ENCODE results near the gene PCNX3.
A peak's percentile ranks its signal among the peaks of the same experiment; 100 is the strongest.

PCNX3 gene

GRCh38 chr11:65599955-65600246 lies 15.7 kb upstream of the PCNX3 start:
- no peaks in the 10 kb centered on the region for H3K36me3 ChIP-seq (ENCODE audit: control insufficient read depth, insufficient read depth, low read length)
- no peak overlapping the region for H2BK15ac ChIP-seq (replicated peaks; ENCODE audit: low read depth)
- no peak overlapping the region for H3K4ac ChIP-seq (ENCODE audit: low read depth, low read length)
- no peak overlapping the region for H2AK5ac ChIP-seq (ENCODE audit: low read length)
- WGBS (ENCODE audit: extremely low coverage, insufficient coverage, low lambda C conversion rate), result no CpG with 5 or more reads among the region's 6 CpGs
- H2BK120ac ChIP-seq (ENCODE audit: low read depth, low read length), result no peak overlapping the region
- H3K4me3 ChIP-seq (ENCODE audit: low read length), result no peak overlapping the region
- no peaks in the 10 kb centered on the region for H3K79me2 ChIP-seq (ENCODE audit: control insufficient read depth, insufficient read depth, low read length)
- H2BK5ac ChIP-seq (ENCODE audit: low read length), result no peak overlapping the region
- no peak overlapping the region for H4K8ac ChIP-seq (ENCODE audit: low read depth, low read length)
- H3K18ac ChIP-seq (ENCODE audit: low read length), result no peak overlapping the region
- H3K4me1 ChIP-seq (ENCODE audit: control insufficient read depth, low read depth, low read length), result no peaks in the 10 kb centered on the region
- H3K23ac ChIP-seq (ENCODE audit: low read length), result no peak overlapping the region
- H3K56ac ChIP-seq (ENCODE audit: low read length), result no peak overlapping the region
- no peaks in the 10 kb centered on the region for H3K27me3 ChIP-seq (ENCODE audit: insufficient read depth, low read length, poor library complexity)
- no peak for DNase-seq
- H3K27ac ChIP-seq (ENCODE audit: low read depth, low read length), result no peak overlapping the region
- H4K5ac ChIP-seq (ENCODE audit: low read length), result no peak overlapping the region
- no peak overlapping the region for H3K4me2 ChIP-seq (ENCODE audit: low read length)
- H3K79me1 ChIP-seq (ENCODE audit: low read length), result no peaks in the 10 kb centered on the region
- no peak overlapping the region for H3K9ac ChIP-seq (ENCODE audit: low read length)

- Histone ChIP-seq H3K36me3 (ENCODE audit: control insufficient read depth, insufficient read depth, low read length) (no peaks in the 10 kb centered on the region), H2BK5ac (ENCODE audit: low read length) (no peak overlapping the region)
These were observed 11.3 kb upstream of the PCNX3 start for GRCh38 chr11:65604258-65604657.

GRCh38 chr11:65606876-65607613 lies 8.5 kb upstream of the PCNX3 start:
- H4K8ac ChIP-seq (ENCODE audit: low read depth, low read length), result no peak overlapping the region
- H3K4me3 ChIP-seq (ENCODE audit: low read length), result no peak overlapping the region
- H3K18ac ChIP-seq (ENCODE audit: low read length), result no peak overlapping the region
- H3K4me2 ChIP-seq (ENCODE audit: low read length), result peak overlapping the region; percentile 67
- peak overlapping the region; percentile 33 for H3K27ac ChIP-seq (ENCODE audit: low read depth, low read length)
- no peaks in the 10 kb centered on the region for H3K27me3 ChIP-seq (ENCODE audit: insufficient read depth, low read length, poor library complexity)
- WGBS (ENCODE audit: extremely low coverage, insufficient coverage, low lambda C conversion rate), result no CpG with 5 or more reads among the region's 67 CpGs
- H3K36me3 ChIP-seq (ENCODE audit: control insufficient read depth, insufficient read depth, low read length), result no peaks in the 10 kb centered on the region
- H3K23ac ChIP-seq (ENCODE audit: low read length), result no peak overlapping the region
- no peak overlapping the region for H2BK15ac ChIP-seq (replicated peaks; ENCODE audit: low read depth)
- H2BK5ac ChIP-seq (ENCODE audit: low read length), result no peak overlapping the region
- no peak overlapping the region for H2AK5ac ChIP-seq (ENCODE audit: low read length)
- peak overlapping the region; percentile 83 for H3K56ac ChIP-seq (ENCODE audit: low read length)
- H3K4me1 ChIP-seq (ENCODE audit: control insufficient read depth, low read depth, low read length), result peaks cover 3% of the 10 kb centered on the region
- H4K5ac ChIP-seq (ENCODE audit: low read length), result no peak overlapping the region
- peaks cover 6% of the 10 kb centered on the region for H3K79me1 ChIP-seq (ENCODE audit: low read length)
- H3K4ac ChIP-seq (ENCODE audit: low read depth, low read length), result no peak overlapping the region
- no peaks in the 10 kb centered on the region for H3K79me2 ChIP-seq (ENCODE audit: control insufficient read depth, insufficient read depth, low read length)
- peak overlapping the region; percentile 69 for H3K9ac ChIP-seq (ENCODE audit: low read length)
- H2BK120ac ChIP-seq (ENCODE audit: low read depth, low read length), result no peak overlapping the region
- peak; percentile 100 for DNase-seq

More at GRCh38 chr11:65604258-65604657, 11.3 kb upstream of the PCNX3 start:
- H3K27me3 ChIP-seq (ENCODE audit: insufficient read depth, low read length, poor library complexity), result no peaks in the 10 kb centered on the region
- no peak overlapping the region for H2BK120ac ChIP-seq (ENCODE audit: low read depth, low read length)
- H3K9ac ChIP-seq (ENCODE audit: low read length), result no peak overlapping the region
- H2AK5ac ChIP-seq (ENCODE audit: low read length), result no peak overlapping the region
- H3K79me1 ChIP-seq (ENCODE audit: low read length), result no peaks in the 10 kb centered on the region
- H3K18ac ChIP-seq (ENCODE audit: low read length), result no peak overlapping the region
- H3K4ac ChIP-seq (ENCODE audit: low read depth, low read length), result no peak overlapping the region
- no peak overlapping the region for H3K23ac ChIP-seq (ENCODE audit: low read length)
- H3K4me1 ChIP-seq (ENCODE audit: control insufficient read depth, low read depth, low read length), result peaks cover 3% of the 10 kb centered on the region
- H3K79me2 ChIP-seq (ENCODE audit: control insufficient read depth, insufficient read depth, low read length), result no peaks in the 10 kb centered on the region
- H3K4me2 ChIP-seq (ENCODE audit: low read length), result no peak overlapping the region
- no peak for DNase-seq
- no peak overlapping the region for H3K4me3 ChIP-seq (ENCODE audit: low read length)
- WGBS (ENCODE audit: extremely low coverage, insufficient coverage, low lambda C conversion rate), result no CpG with 5 or more reads among the region's 1 CpG
- no peak overlapping the region for H3K27ac ChIP-seq (ENCODE audit: low read depth, low read length)
- no peak overlapping the region for H2BK15ac ChIP-seq (replicated peaks; ENCODE audit: low read depth)
- H4K8ac ChIP-seq (ENCODE audit: low read depth, low read length), result no peak overlapping the region
- no peak overlapping the region for H3K56ac ChIP-seq (ENCODE audit: low read length)
- no peak overlapping the region for H4K5ac ChIP-seq (ENCODE audit: low read length)

GRCh38 chr11:65607614-65608426 lies 7.8 kb upstream of the PCNX3 start:
- no peak overlapping the region for H2AK5ac ChIP-seq (ENCODE audit: low read length)
- no peak overlapping the region for H2BK120ac ChIP-seq (ENCODE audit: low read depth, low read length)
- no peak overlapping the region for H3K27ac ChIP-seq (ENCODE audit: low read depth, low read length)
- H3K79me2 ChIP-seq (ENCODE audit: control insufficient read depth, insufficient read depth, low read length), result peaks cover under 1% of the 10 kb centered on the region
- no peak overlapping the region for H3K4me3 ChIP-seq (ENCODE audit: low read length)
- peaks cover 9% of the 10 kb centered on the region for H3K4me1 ChIP-seq (ENCODE audit: control insufficient read depth, low read depth, low read length)
- no peak overlapping the region for H3K18ac ChIP-seq (ENCODE audit: low read length)
- no peak for DNase-seq
- peak overlapping the region; percentile 58 for H3K9ac ChIP-seq (ENCODE audit: low read length)
- no peak overlapping the region for H2BK5ac ChIP-seq (ENCODE audit: low read length)
- no peak overlapping the region for H3K23ac ChIP-seq (ENCODE audit: low read length)
- peak overlapping the region; percentile 60 for H3K56ac ChIP-seq (ENCODE audit: low read length)
- H3K36me3 ChIP-seq (ENCODE audit: control insufficient read depth, insufficient read depth, low read length), result no peaks in the 10 kb centered on the region
- no peak overlapping the region for H2BK15ac ChIP-seq (replicated peaks; ENCODE audit: low read depth)
- H3K4ac ChIP-seq (ENCODE audit: low read depth, low read length), result no peak overlapping the region
- H4K5ac ChIP-seq (ENCODE audit: low read length), result no peak overlapping the region
- peaks cover 13% of the 10 kb centered on the region for H3K79me1 ChIP-seq (ENCODE audit: low read length)
- no peak overlapping the region for H4K8ac ChIP-seq (ENCODE audit: low read depth, low read length)
- peak overlapping the region; percentile 27 for H3K4me2 ChIP-seq (ENCODE audit: low read length)
- H3K27me3 ChIP-seq (ENCODE audit: insufficient read depth, low read length, poor library complexity), result no peaks in the 10 kb centered on the region
- no CpG with 5 or more reads among the region's 37 CpGs for WGBS (ENCODE audit: extremely low coverage, insufficient coverage, low lambda C conversion rate)

GRCh38 chr11:65609229-65609628 lies 6.3 kb upstream of the PCNX3 start:
- no peak overlapping the region for H4K8ac ChIP-seq (ENCODE audit: low read depth, low read length)
- no peaks in the 10 kb centered on the region for H3K36me3 ChIP-seq (ENCODE audit: control insufficient read depth, insufficient read depth, low read length)
- no peak overlapping the region for H3K23ac ChIP-seq (ENCODE audit: low read length)
- H3K79me1 ChIP-seq (ENCODE audit: low read length), result peaks cover 16% of the 10 kb centered on the region
- no peak overlapping the region for H2BK5ac ChIP-seq (ENCODE audit: low read length)
- H3K4me1 ChIP-seq (ENCODE audit: control insufficient read depth, low read depth, low read length), result peaks cover 9% of the 10 kb centered on the region
- H3K4me2 ChIP-seq (ENCODE audit: low read length), result no peak overlapping the region
- H3K27ac ChIP-seq (ENCODE audit: low read depth, low read length), result no peak overlapping the region
- H4K5ac ChIP-seq (ENCODE audit: low read length), result no peak overlapping the region
- peaks cover 6% of the 10 kb centered on the region for H3K79me2 ChIP-seq (ENCODE audit: control insufficient read depth, insufficient read depth, low read length)
- no peak overlapping the region for H3K18ac ChIP-seq (ENCODE audit: low read length)
- H3K27me3 ChIP-seq (ENCODE audit: insufficient read depth, low read length, poor library complexity), result no peaks in the 10 kb centered on the region
- H3K9ac ChIP-seq (ENCODE audit: low read length), result no peak overlapping the region
- DNase-seq, result no peak
- no peak overlapping the region for H2BK15ac ChIP-seq (replicated peaks; ENCODE audit: low read depth)
- no peak overlapping the region for H3K4ac ChIP-seq (ENCODE audit: low read depth, low read length)
- H2AK5ac ChIP-seq (ENCODE audit: low read length), result no peak overlapping the region
- no peak overlapping the region for H3K56ac ChIP-seq (ENCODE audit: low read length)
- H2BK120ac ChIP-seq (ENCODE audit: low read depth, low read length), result no peak overlapping the region
- H3K4me3 ChIP-seq (ENCODE audit: low read length), result no peak overlapping the region
- WGBS (ENCODE audit: extremely low coverage, insufficient coverage, low lambda C conversion rate), result no CpG with 5 or more reads among the region's 3 CpGs
